H1 (cell line): ENCODE data around the gene ADAMTS6. TPM values are rescaled to one million over a fixed set of nuclear protein-coding genes. Genes with fewer than 3 reads are reported as not detected.

Experiments used
- CTCF ChIA-PET: fragments of 300-600 bp; sonication (Branson Sonifier 250); formaldehyde crosslinking; loops from one replicate; lab custom pipeline; 2021; ENCODE audit not compliant: partially characterized antibody; lab: Charles Lee
- POLR2A ChIA-PET: fragments of 300-600 bp; sonication (Branson Sonifier 250); formaldehyde crosslinking; loops from one replicate; lab custom pipeline; 2021; ENCODE audit warnings: inconsistent platforms; ENCODE audit not compliant: partially characterized antibody; lab: Charles Lee
- DNase-seq, 2 experiments: peaks; one replicate each; pipeline versions ENCODE4 v3.0.0 to v3.0.0-alpha.2; 2010 to 2022; ENCODE audit warnings: low spot score in 2 of 2, low read depth in 1 of 2, mixed read lengths in 1 of 2
- FAIRE-seq: peaks from 2 replicates; lab custom pipeline; 2011; peaks lifted over from hg19 to GRCh38; lab: Jason Lieb, UNC
- H2AFZ ChIP-seq: 2 replicates; pipeline ENCODE4 v1.8.1; 2012; ENCODE audit warnings: low read length, inconsistent platforms
- H2AK5ac ChIP-seq: 2 replicates; pipeline ENCODE4 v1.6.1; 2013; ENCODE audit warnings: low read depth, low read length
- H2BK120ac ChIP-seq: replicated peaks from 2 replicates; pipeline ENCODE3; 2013; ENCODE audit warnings: low read depth, low read length, inconsistent platforms
- H2BK12ac ChIP-seq: 2 replicates; pipeline ENCODE4 v1.6.1; 2013; ENCODE audit warnings: low read depth, low read length
- H2BK15ac ChIP-seq: 2 replicates; pipeline ENCODE4 v1.6.1; 2013; ENCODE audit warnings: low read length
- H2BK20ac ChIP-seq: 2 replicates; pipeline ENCODE4 v1.6.1; 2013; ENCODE audit warnings: low read length
- H2BK5ac ChIP-seq: 2 replicates; pipeline ENCODE4 v1.6.1; 2013; ENCODE audit warnings: low read depth, low read length
- H3K14ac ChIP-seq: 2 replicates; pipeline ENCODE4 v1.6.1; 2013; ENCODE audit warnings: inconsistent platforms; ENCODE audit not compliant: insufficient read length
- H3K18ac ChIP-seq: 2 replicates; pipeline ENCODE4 v1.6.1; 2013; ENCODE audit warnings: low read length; ENCODE audit errors: extremely low read depth
- H3K23ac ChIP-seq: 2 replicates; pipeline ENCODE4 v1.6.1; 2013; ENCODE audit warnings: inconsistent platforms; ENCODE audit not compliant: insufficient read length
- H3K23me2 ChIP-seq: 2 replicates; pipeline ENCODE4 v1.6.1; 2013; ENCODE audit warnings: low read depth, low read length
- H3K27ac ChIP-seq: 2 replicates; pipeline ENCODE4 v1.6.1; 2011; ENCODE audit warnings: low read depth, low read length, inconsistent platforms
- H3K27me3 ChIP-seq, 4 experiments: replicated peaks in 1 of 4; 1 replicate in 1 of 4; 2 replicates in 3 of 4; pipeline versions ENCODE4 v1.6.1 to v1.8.1; 2011 to 2013; ENCODE audit warnings: low read length in 3 of 4, mild to moderate bottlenecking in 3 of 4, inconsistent platforms in 2 of 4, mixed read lengths in 2 of 4, moderate library complexity in 1 of 4; ENCODE audit not compliant: control insufficient read depth in 3 of 4, insufficient read depth in 3 of 4; ENCODE audit errors: extremely low read depth in 1 of 4
- H3K36me3 ChIP-seq, 4 experiments: 2 replicates each; pipeline versions ENCODE4 v1.6.1 to v1.8.1; 2011 to 2013; ENCODE audit warnings: mild to moderate bottlenecking in 4 of 4, low read length in 3 of 4, moderate library complexity in 2 of 4, control low read depth in 1 of 4, inconsistent platforms in 1 of 4; ENCODE audit not compliant: insufficient read depth in 4 of 4, control insufficient read depth in 2 of 4
- H3K4ac ChIP-seq: replicated peaks from 2 replicates; pipeline ENCODE3; 2013; ENCODE audit warnings: low read length, low read depth, mixed read lengths, inconsistent platforms; ENCODE audit not compliant: insufficient read length
- H3K4me1 ChIP-seq, 4 experiments: replicated peaks in 1 of 4; 1 replicate in 1 of 4; 2 replicates in 3 of 4; pipeline versions ENCODE4 v1.6.1 to v1.8.1; 2011 to 2013; ENCODE audit warnings: low read length in 3 of 4, inconsistent platforms in 2 of 4, mixed read lengths in 1 of 4; ENCODE audit not compliant: insufficient read depth in 4 of 4, control insufficient read depth in 3 of 4
- H3K4me2 ChIP-seq, 2 experiments: 2 replicates each; pipeline versions ENCODE4 v1.6.1 to v1.8.1; 2011 to 2013; ENCODE audit warnings: low read depth in 2 of 2, low read length in 2 of 2, control low read depth in 1 of 2, inconsistent platforms in 1 of 2, mild to moderate bottlenecking in 1 of 2; ENCODE audit not compliant: insufficient read depth in 1 of 2
- H3K4me3 ChIP-seq, 4 experiments: fragments of 200-600, 300-600 bp in 1 of 4; sonication (generic), shearing (Covaris generic), sonication (Bioruptor Twin) in 1 of 4; 2 replicates each; pipeline versions ENCODE4 v1.5.1 to v1.8.1; 2011 to 2016; ENCODE audit warnings: low read length in 4 of 4, low read depth in 3 of 4, control low read depth in 2 of 4, inconsistent platforms in 2 of 4, mild to moderate bottlenecking in 2 of 4, mixed read lengths in 1 of 4, moderate library complexity in 1 of 4; ENCODE audit not compliant: insufficient read depth in 2 of 4; ENCODE audit errors: extremely low read depth in 1 of 4
- H3K56ac ChIP-seq: replicated peaks from 2 replicates; pipeline ENCODE3; 2013; ENCODE audit warnings: low read depth, mild to moderate bottlenecking, mixed read lengths, low read length, inconsistent platforms; ENCODE audit not compliant: insufficient read length
- H3K79me1 ChIP-seq: 2 replicates; pipeline ENCODE4 v1.6.1; 2013; ENCODE audit warnings: low read depth, low read length, control low read depth
- H3K79me2 ChIP-seq, 2 experiments: 2 replicates each; pipeline versions ENCODE4 v1.6.1 to v1.8.1; 2012 to 2013; ENCODE audit warnings: low read length in 2 of 2, mild to moderate bottlenecking in 2 of 2, inconsistent platforms in 1 of 2; ENCODE audit not compliant: insufficient read depth in 2 of 2, control insufficient read depth in 1 of 2
- H3K9ac ChIP-seq, 4 experiments: replicated peaks in 1 of 4; 1 replicate in 1 of 4; 2 replicates in 3 of 4; pipeline versions ENCODE4 v1.6.1 to v1.8.1; 2011 to 2013; ENCODE audit warnings: low read depth in 3 of 4, low read length in 3 of 4, control low read depth in 2 of 4, mild to moderate bottlenecking in 2 of 4, moderate library complexity in 2 of 4, inconsistent platforms in 1 of 4; ENCODE audit errors: extremely low read depth in 1 of 4
- H3K9me3 ChIP-seq, 2 experiments: 2 replicates each; pipeline versions ENCODE4 v1.6.1 to v1.8.1; 2012 to 2013; ENCODE audit warnings: mild to moderate bottlenecking in 2 of 2, moderate library complexity in 2 of 2, control low read depth in 1 of 2, inconsistent platforms in 1 of 2, low read depth in 1 of 2, low read length in 1 of 2, mixed read lengths in 1 of 2; ENCODE audit not compliant: insufficient read depth in 2 of 2
- H4K20me1 ChIP-seq, 2 experiments: replicated peaks in 1 of 2; 2 replicates each; pipeline versions ENCODE3 to v1.8.1; 2011 to 2013; ENCODE audit warnings: inconsistent platforms in 2 of 2, low read length in 2 of 2, mild to moderate bottlenecking in 1 of 2; ENCODE audit not compliant: insufficient read depth in 2 of 2, control insufficient read depth in 1 of 2
- H4K5ac ChIP-seq: 2 replicates; pipeline ENCODE4 v1.6.1; 2013; ENCODE audit warnings: low read length, low read depth, mixed read lengths, inconsistent platforms; ENCODE audit not compliant: insufficient read length
- H4K8ac ChIP-seq: 2 replicates; pipeline ENCODE4 v1.8.0; 2013; ENCODE audit warnings: mild to moderate bottlenecking, moderate library complexity, low read length, inconsistent platforms; ENCODE audit not compliant: insufficient read depth; ENCODE audit errors: extremely low read depth
- H4K91ac ChIP-seq: replicated peaks from 2 replicates; pipeline ENCODE3; 2013; ENCODE audit warnings: low read length, mixed read lengths, inconsistent platforms; ENCODE audit not compliant: insufficient read length
- CHD1 ChIP-seq: IDR thresholded peaks from 2 replicates; pipeline ENCODE4 v1.6.1; 2012; ENCODE audit warnings: low read depth, low read length, improper control_type of control experiment
- HDAC6 ChIP-seq: IDR thresholded peaks from one replicate; pipeline ENCODE4 v1.7.1; 2012; ENCODE audit warnings: low read depth, mild to moderate bottlenecking, inconsistent platforms, low read length, moderate library complexity
- JUND ChIP-seq: IDR thresholded peaks from 2 replicates; pipeline ENCODE4 v1.6.1; 2011; ENCODE audit warnings: mild to moderate bottlenecking, improper control_type of control experiment, low read length
- SP1 ChIP-seq: IDR thresholded peaks from 2 replicates; pipeline ENCODE4 v1.6.1; 2011; ENCODE audit warnings: low read depth, low read length
- SP2 ChIP-seq: IDR thresholded peaks from 2 replicates; pipeline ENCODE4 v1.6.1; 2012; ENCODE audit warnings: mild to moderate bottlenecking, low read length, inconsistent platforms
- TCF12 ChIP-seq: IDR thresholded peaks from 2 replicates; pipeline ENCODE4 v1.6.1; 2011; ENCODE audit warnings: low read depth, mild to moderate bottlenecking, low read length
- WGBS, 2 experiments: shearing (Covaris generic) in 1 of 2; methylation state at CpG; one replicate each; pipeline versions ENCODE4 v1.1.6 to v1.1.7; 2013 to 2015; ENCODE audit warnings: low lambda C conversion rate in 2 of 2, mixed read lengths in 2 of 2, inconsistent platforms in 1 of 2, low coverage in 1 of 2, missing lambda C conversion rate in 1 of 2; ENCODE audit not compliant: insufficient replicate concordance in 2 of 2, insufficient coverage in 1 of 2, insufficient read length in 1 of 2; ENCODE audit errors: extremely low coverage in 1 of 2, missing lambda C conversion rate in 1 of 2; 5-methylcytosine and 5-hydroxymethylcytosine counted together
- polyA plus RNA-seq, 7 experiments: library from polyadenylated mRNA; depleted of rRNA in 3 of 7; stranded (reverse) in 5 of 7; unstranded in 2 of 7; fragments of >200 nt in 5 of 7; fragments of 200-250 nt in 2 of 7; gene quantifications; 1 replicate in 5 of 7; 2 replicates in 1 of 7; 4 replicates in 1 of 7; pipeline versions ENCODE4 v1.2.1 to v1.2.3, GENCODE V29; 2011 to 2013; ENCODE audit warnings: missing spikeins in 2 of 7, mixed read lengths in 2 of 7
- total RNA-seq: library from RNA; stranded (reverse); fragmentation: NEBNext Ultra II Directional; extraction: Animal tissue kit (Norgen Biotek cat#: 25700); gene quantifications from 2 replicates; pipeline ENCODE4 v1.2.1, GENCODE V29; 2021
- TF ChIP-seq, protein P1 (sequence below): IDR thresholded peaks from 2 replicates; pipeline ENCODE4 v1.6.1; 2012; ENCODE audit warnings: inconsistent platforms

The ADAMTS6 gene
- total and polyA plus RNA-seq, 2 of the 8 experiments (the other 6 are each of a cell fraction or from before 2014, with no cell fraction given), result 0.74 to 2.4 TPM

DNA sequence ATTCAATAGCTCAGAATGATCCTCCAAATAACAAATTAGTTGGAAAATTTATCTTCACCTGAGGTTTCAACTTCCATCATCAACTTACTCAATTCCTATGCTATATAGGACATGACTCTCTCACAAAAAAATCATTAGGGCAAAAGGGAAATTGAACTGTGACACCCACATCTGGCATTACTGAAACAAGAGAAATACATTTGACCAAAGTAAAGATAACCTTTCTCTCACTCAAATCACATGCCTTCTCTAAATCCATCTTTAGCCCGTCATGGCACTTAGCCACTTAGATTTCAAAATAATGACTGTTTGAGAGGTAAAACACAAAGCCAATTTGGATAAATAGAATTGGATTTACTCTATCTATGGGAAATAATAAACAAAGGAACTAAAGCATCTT lies 126.4 kb downstream of the ADAMTS6 start:
- H2AK5ac ChIP-seq, result no peak overlapping the region
- H4K20me1 ChIP-seq, result no peaks in the 10 kb centered on the region
- no peak overlapping the region for H2BK12ac ChIP-seq
- no peak overlapping the region for H3K18ac ChIP-seq
- TF ChIP-seq SP1 (no peak), TCF12 (no peak), SP2 (no peak), CHD1 (no peak), JUND (no peak), HDAC6 (no peak)
- TF ChIP-seq, protein P1, sequence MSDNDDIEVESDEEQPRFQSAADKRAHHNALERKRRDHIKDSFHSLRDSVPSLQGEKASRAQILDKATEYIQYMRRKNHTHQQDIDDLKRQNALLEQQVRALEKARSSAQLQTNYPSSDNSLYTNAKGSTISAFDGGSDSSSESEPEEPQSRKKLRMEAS, result no peak
- H3K23me2 ChIP-seq, result no peaks in the 10 kb centered on the region
- no peak overlapping the region for H3K23ac ChIP-seq
- H3K56ac ChIP-seq, result no peak overlapping the region
- H3K79me2 ChIP-seq, result no peaks in the 10 kb centered on the region
- H3K4ac ChIP-seq, result no peak overlapping the region
- H3K4me1 ChIP-seq, result no peaks in the 10 kb centered on the region
- H3K9ac ChIP-seq, result no peak overlapping the region
- no peaks in the 10 kb centered on the region for H3K27me3 ChIP-seq
- H3K9me3 ChIP-seq, result no peaks in the 10 kb centered on the region
- no peak overlapping the region for H2BK5ac ChIP-seq
- H3K14ac ChIP-seq, result no peak overlapping the region
- no peaks in the 10 kb centered on the region for H3K36me3 ChIP-seq
- H3K79me1 ChIP-seq, result no peaks in the 10 kb centered on the region
- H2AFZ ChIP-seq, result no peak overlapping the region
- H2BK15ac ChIP-seq, result no peak overlapping the region
- no peak overlapping the region for H3K4me2 ChIP-seq
- H4K8ac ChIP-seq, result no peak overlapping the region
- ChIA-PET CTCF (no interaction called here), POLR2A (no interaction called here)
- no peak overlapping the region for H3K4me3 ChIP-seq
- H3K27ac ChIP-seq, result no peak overlapping the region
- no peak overlapping the region for H2BK20ac ChIP-seq
- 80% methylated on average over 1 of the region's 1 CpG; no CpG with 5 or more reads in 1 of the 2 experiments for WGBS, 2 experiments
- H2BK120ac ChIP-seq, result no peak overlapping the region
- no peak overlapping the region for H4K5ac ChIP-seq
- DNase-seq, result no peak
- no peak overlapping the region for H4K91ac ChIP-seq
- FAIRE-seq, result no peak
